ENCODE measurements around the gene SLC35G3.
"Not testable (repeated sequence)": the region's sequence is repeated elsewhere in the genome, so short reads cannot be mapped to it uniquely, and the experiment has no call there.

Gene SLC35G3

GRCh38 chr17:35210741-35211140 lies 16.5 kb upstream of the SLC35G3 start:
- DNase-seq (ENCODE audit: low read depth): no peak

- DNase-seq (ENCODE audit: low read depth): not testable (repeated sequence)
Observed at GRCh38 chr17:35202582-35202981, 8.4 kb upstream of the SLC35G3 start.

- not testable (repeated sequence) for DNase-seq (ENCODE audit: low read depth)
Observed at GRCh38 chr17:35195062-35195461, 869 bp upstream of the SLC35G3 start.

GRCh38 chr17:35192708-35193107 lies 1.5 kb downstream of the SLC35G3 start:
- DNase-seq (ENCODE audit: low read depth): no peak

- no peak for DNase-seq (ENCODE audit: low read depth)
Observed at GRCh38 chr17:35191001-35191695, 3.0 kb downstream of the SLC35G3 start.

GRCh38 chr17:35189291-35189690 lies 4.9 kb downstream of the SLC35G3 start:
- DNase-seq (ENCODE audit: low read depth): no peak

- no peak for DNase-seq (ENCODE audit: low read depth)
Observed at GRCh38 chr17:35188111-35188510, 6.1 kb downstream of the SLC35G3 start.

GRCh38 chr17:35187481-35187880 lies 6.7 kb downstream of the SLC35G3 start:
- no peak for DNase-seq (ENCODE audit: low read depth)

- DNase-seq (ENCODE audit: low read depth): no peak
Observed at GRCh38 chr17:35185849-35186248, 8.3 kb downstream of the SLC35G3 start.

GRCh38 chr17:35184274-35184673 lies 9.9 kb downstream of the SLC35G3 start:
- no peak for DNase-seq (ENCODE audit: low read depth)

- DNase-seq (ENCODE audit: low read depth): no peak
Observed at GRCh38 chr17:35183332-35183731, 10.9 kb downstream of the SLC35G3 start.

GRCh38 chr17:35179379-35179778 lies 14.8 kb downstream of the SLC35G3 start:
- DNase-seq (ENCODE audit: low read depth): not testable (repeated sequence)

- DNase-seq (ENCODE audit: low read depth): no peak
Observed at GRCh38 chr17:35176897-35177296, 17.3 kb downstream of the SLC35G3 start.

GRCh38 chr17:35175638-35176415 lies 18.4 kb downstream of the SLC35G3 start:
- no peak for DNase-seq (ENCODE audit: low read depth)

- no peak for DNase-seq (ENCODE audit: low read depth)
Observed at GRCh38 chr17:35174835-35175334, 19.3 kb downstream of the SLC35G3 start.

- DNase-seq (ENCODE audit: low read depth): not testable (repeated sequence)
Observed at GRCh38 chr17:35172321-35172720, 21.9 kb downstream of the SLC35G3 start.

- no peak for DNase-seq (ENCODE audit: low read depth)
Observed at GRCh38 chr17:35171834-35172233, 22.4 kb downstream of the SLC35G3 start.

- no peak for DNase-seq (ENCODE audit: low read depth)
Observed at GRCh38 chr17:35170968-35171771, 23.0 kb downstream of the SLC35G3 start.

- DNase-seq (ENCODE audit: low read depth): no peak
Observed at GRCh38 chr17:35169835-35170363, 24.3 kb downstream of the SLC35G3 start.

- no peak for DNase-seq (ENCODE audit: low read depth)
Observed at GRCh38 chr17:35167666-35168065, 26.5 kb downstream of the SLC35G3 start.

GRCh38 chr17:35167046-35167445 lies 27.1 kb downstream of the SLC35G3 start:
- DNase-seq (ENCODE audit: low read depth): no peak

GRCh38 chr17:35166526-35166925 lies 27.7 kb downstream of the SLC35G3 start:
- no peak for DNase-seq (ENCODE audit: low read depth)

All from fibroblast of the conjunctiva (primary cell).